Tibial artery (tissue), 4 donors: Measurements from ENCODE around the gene TRAK2.

ENCODE experiments used
- DNase-seq, 2 donors: peaks; one replicate each; pipeline ENCODE4 v3.0.0-alpha.2; 2019
- H3K27ac ChIP-seq, 2 donors: fragments of 200-600 bp; sonication (generic) in 1 of 2; 1 replicate in 1 of 2; 2 replicates in 1 of 2; pipeline ENCODE4 v1.5.1; 2018 to 2019; ENCODE audit warnings: mild to moderate bottlenecking in 1 of 2
- H3K27me3 ChIP-seq, 2 donors: fragments of 200-600 bp; sonication (generic) in 1 of 2; one replicate each; pipeline versions ENCODE4 v1.5.1 to v1.6.0; 2016 to 2019
- H3K36me3 ChIP-seq, 3 donors: fragments of 200-600 bp; sonication (generic) in 2 of 3; one replicate each; pipeline ENCODE4 v1.5.1; 2016 to 2019; ENCODE audit warnings: mild to moderate bottlenecking in 2 of 3
- H3K4me1 ChIP-seq, 4 donors: fragments of 200-600 bp; sonication (generic) in 2 of 4; 1 replicate in 3 of 4; 2 replicates in 1 of 4; pipeline ENCODE4 v1.5.1; 2016 to 2019
- H3K4me3 ChIP-seq, 2 donors: fragments of 200-600 bp; sonication (generic) in 1 of 2; 1 replicate in 1 of 2; 2 replicates in 1 of 2; pipeline ENCODE4 v1.5.1; 2018 to 2019; ENCODE audit warnings: mild to moderate bottlenecking in 2 of 2
- H3K9me3 ChIP-seq, 3 donors: fragments of 200-600 bp; sonication (generic) in 1 of 3; one replicate each; pipeline ENCODE4 v1.5.1; 2016 to 2019
- intact Hi-C: fragments of 100-400 bp; cut with DNase I; formaldehyde crosslinking; loops from one replicate; pipeline ENCODE4 v1.15.0; 2023; ENCODE audit warnings: low total_unique reads
- TF ChIP-seq, protein P1 (sequence below), 2 experiments: fragments of 200-600 bp in 1 of 2; fragments of 450-650 bp in 1 of 2; IDR thresholded peaks; one replicate each; pipeline ENCODE4 v1.5.1; 2017 to 2019; ENCODE audit warnings: antibody characterized with exemption in 2 of 2, mild to moderate bottlenecking in 1 of 2, moderate library complexity in 1 of 2

Gene TRAK2

DNA sequence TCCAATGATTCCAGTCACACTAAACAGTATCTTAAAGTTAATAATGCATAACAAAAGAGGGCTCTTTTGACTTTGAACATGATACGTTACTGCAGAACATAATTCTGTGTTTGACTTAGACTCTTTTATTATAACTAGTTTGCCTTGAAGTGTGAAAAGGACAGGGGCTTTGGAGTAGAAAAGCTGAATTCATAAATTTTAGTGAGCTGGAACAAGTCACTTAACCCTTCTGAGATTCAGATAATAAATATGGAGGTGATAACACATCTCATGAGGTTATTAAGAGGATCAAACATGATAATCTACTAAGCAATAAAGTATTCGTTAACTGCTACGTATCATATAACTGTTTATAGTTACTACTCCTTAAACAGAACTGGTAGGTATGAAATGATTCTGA lies 49.4 kb downstream of the TRAK2 start:
- Histone ChIP-seq H3K27ac (no peak overlapping the region), H3K4me1 (peaks cover 0 to 48% (median 23%) of the 10 kb centered on the region in 4 donors), H3K27me3 (no peaks in the 10 kb centered on the region), H3K9me3 (no peaks in the 10 kb centered on the region), H3K36me3 (peaks cover 14 to 17% (median 14%) of the 10 kb centered on the region in 3 donors), H3K4me3 (no peak overlapping the region)
- DNase-seq = no peak
- TF ChIP-seq, protein P1, sequence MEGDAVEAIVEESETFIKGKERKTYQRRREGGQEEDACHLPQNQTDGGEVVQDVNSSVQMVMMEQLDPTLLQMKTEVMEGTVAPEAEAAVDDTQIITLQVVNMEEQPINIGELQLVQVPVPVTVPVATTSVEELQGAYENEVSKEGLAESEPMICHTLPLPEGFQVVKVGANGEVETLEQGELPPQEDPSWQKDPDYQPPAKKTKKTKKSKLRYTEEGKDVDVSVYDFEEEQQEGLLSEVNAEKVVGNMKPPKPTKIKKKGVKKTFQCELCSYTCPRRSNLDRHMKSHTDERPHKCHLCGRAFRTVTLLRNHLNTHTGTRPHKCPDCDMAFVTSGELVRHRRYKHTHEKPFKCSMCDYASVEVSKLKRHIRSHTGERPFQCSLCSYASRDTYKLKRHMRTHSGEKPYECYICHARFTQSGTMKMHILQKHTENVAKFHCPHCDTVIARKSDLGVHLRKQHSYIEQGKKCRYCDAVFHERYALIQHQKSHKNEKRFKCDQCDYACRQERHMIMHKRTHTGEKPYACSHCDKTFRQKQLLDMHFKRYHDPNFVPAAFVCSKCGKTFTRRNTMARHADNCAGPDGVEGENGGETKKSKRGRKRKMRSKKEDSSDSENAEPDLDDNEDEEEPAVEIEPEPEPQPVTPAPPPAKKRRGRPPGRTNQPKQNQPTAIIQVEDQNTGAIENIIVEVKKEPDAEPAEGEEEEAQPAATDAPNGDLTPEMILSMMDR (IDR thresholded peaks at IDR 0.05) = no peak
- intact Hi-C loops = no loop called here

DNA sequence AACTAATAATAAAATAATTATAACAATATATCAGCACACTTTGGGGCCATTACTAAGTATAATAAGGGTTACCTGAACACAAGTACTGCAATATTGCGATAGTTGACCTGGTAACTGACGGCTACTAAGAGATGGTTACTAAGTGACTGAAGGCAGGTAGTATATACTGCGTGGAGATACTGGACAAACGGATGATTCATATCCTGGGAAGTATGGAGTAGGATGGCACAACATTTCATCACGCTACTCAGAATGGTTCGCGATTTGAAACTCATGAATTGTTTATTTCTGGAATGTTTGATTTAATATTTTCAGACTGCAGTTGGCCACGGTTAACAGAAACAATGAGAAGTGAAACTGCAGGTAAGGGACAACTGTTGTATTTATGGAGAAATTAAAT lies 54.7 kb downstream of the TRAK2 start:
- intact Hi-C loops = no loop called here
- Histone ChIP-seq H3K4me1 (peaks cover 0 to 5% (median 0%) of the 10 kb centered on the region in 4 donors), H3K27me3 (no peaks in the 10 kb centered on the region), H3K4me3 (no peak overlapping the region), H3K36me3 (peaks cover 46 to 68% (median 55%) of the 10 kb centered on the region in 3 donors), H3K27ac (no peak overlapping the region), H3K9me3 (no peaks in the 10 kb centered on the region)
- no peak for DNase-seq
- TF ChIP-seq, protein P1 (IDR thresholded peaks at IDR 0.05) = no peak

DNA sequence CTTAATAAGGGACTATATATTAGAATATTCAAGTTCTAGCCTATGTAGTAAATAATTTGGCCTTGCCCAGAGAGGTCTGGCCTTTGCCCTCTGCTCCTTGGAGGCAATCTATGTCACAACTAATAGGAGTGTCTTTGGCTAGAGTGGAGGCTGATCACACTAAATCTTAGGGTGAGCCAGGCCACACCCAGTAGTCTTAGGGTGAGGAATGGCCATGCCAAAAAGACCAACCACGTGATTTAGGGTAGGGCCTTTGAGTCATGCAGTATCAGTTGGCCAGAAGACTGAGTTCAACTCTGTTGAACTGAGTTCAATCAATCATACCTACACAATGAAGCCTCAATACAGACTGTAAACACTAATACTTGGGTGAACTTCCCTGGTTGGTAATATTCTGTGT lies 68.1 kb downstream of the TRAK2 start:
- H3K27ac ChIP-seq = no peak overlapping the region
- H3K36me3 ChIP-seq = peaks cover 80 to 87% (median 80%) of the 10 kb centered on the region in 3 donors
- TF ChIP-seq, protein P1 (IDR thresholded peaks at IDR 0.05) = no peak
- H3K27me3 ChIP-seq = no peaks in the 10 kb centered on the region
- no peak for DNase-seq
- H3K4me3 ChIP-seq = no peak overlapping the region
- intact Hi-C loops = no loop called here
- H3K4me1 ChIP-seq = no peaks in the 10 kb centered on the region
- no peaks in the 10 kb centered on the region for H3K9me3 ChIP-seq

DNA sequence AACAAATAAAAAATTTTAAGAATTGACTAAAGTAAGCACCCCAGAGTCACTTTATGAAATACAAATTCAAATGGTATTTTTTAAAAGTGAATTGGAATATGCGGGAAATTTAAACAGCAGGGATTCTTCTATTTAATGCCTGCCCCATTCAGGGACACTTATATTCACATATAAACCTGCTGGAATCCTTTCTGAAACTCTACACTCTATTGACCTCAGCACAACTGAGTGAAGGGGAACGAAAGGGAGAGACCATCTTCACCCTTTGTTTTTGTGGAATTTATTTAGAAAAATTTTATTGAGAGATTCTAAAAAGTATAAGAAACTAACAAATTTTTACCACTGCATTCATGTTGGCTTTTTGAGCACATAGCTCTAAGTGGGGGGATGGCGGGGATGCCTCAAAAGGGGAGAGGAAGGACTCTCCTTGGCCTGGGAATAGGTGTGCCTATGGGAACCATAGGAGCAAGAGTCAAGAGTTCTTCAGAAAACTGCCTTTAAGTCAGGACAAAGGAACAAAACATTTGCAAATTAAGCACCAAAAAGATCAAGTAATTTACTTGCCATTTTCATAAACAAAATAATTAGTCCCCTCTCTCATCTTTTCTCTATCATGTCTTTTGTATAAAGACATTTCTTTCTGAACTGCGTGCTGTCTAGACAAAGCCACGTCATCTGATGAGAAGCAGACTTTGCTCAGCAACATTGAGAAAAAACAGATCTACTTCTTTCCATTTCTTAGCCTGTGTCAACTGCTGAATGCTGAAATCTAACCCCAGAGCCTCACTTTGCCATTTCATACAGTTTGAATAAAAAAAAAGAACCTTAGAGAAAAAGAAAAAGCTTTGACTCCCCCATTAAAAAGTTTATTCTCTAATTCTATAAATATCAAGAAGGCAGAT lies 72.5 kb downstream of the TRAK2 start:
- TF ChIP-seq, protein P1 (IDR thresholded peaks at IDR 0.05) = no peak

DNA sequence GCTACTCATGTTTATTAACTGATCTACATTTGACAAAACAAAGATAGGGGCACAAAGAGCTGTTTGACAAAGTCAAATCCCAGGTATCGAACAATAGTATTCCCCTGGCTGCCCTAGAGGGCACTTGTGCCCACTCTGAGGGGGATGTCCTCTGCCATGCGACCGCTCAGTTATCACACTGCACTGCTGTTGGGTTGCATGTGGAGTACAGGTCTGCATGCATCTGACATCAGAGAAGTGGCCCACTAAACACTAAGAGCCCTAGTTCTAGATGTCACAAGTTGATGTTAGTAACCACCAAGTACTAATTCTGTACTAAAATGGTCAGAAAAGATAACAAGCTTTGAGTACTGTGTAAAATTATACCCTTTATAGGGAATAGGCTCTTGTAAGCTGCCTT lies 74.0 kb downstream of the TRAK2 start:
- Histone ChIP-seq H3K4me1 (no peaks in the 10 kb centered on the region), H3K9me3 (no peaks in the 10 kb centered on the region), H3K4me3 (no peak overlapping the region), H3K36me3 (peaks cover 36 to 47% (median 47%) of the 10 kb centered on the region in 3 donors), H3K27me3 (no peaks in the 10 kb centered on the region), H3K27ac (no peak overlapping the region)
- intact Hi-C loops = no loop called here
- DNase-seq = no peak
- TF ChIP-seq, protein P1 (IDR thresholded peaks at IDR 0.05) = no peak

More for the DNA sequence above, 72.5 kb downstream of the TRAK2 start:
- peaks cover 38 to 62% (median 57%) of the 10 kb centered on the region in 3 donors for H3K36me3 ChIP-seq
- no peak for DNase-seq
- H3K4me1 ChIP-seq = no peaks in the 10 kb centered on the region
- H3K4me3 ChIP-seq = no peak overlapping the region
- no peak overlapping the region for H3K27ac ChIP-seq
- H3K27me3 ChIP-seq = no peaks in the 10 kb centered on the region
- H3K9me3 ChIP-seq = no peaks in the 10 kb centered on the region
- intact Hi-C loops = no loop called here
